ENCODE measurements around the gene EFNA5.

- no peak for TF ChIP-seq CTCF (IDR thresholded peaks at IDR 0.05; ENCODE audit: borderline replicate concordance, extremely low read depth, low read length, poor library complexity, severe bottlenecking)
- TF ChIP-seq EZH2 (IDR thresholded peaks at IDR 0.05; ENCODE audit: borderline replicate concordance, low read depth, low read length, severe bottlenecking) = no peak
Observed at GRCh38 chr5:107654827-107655226, 15.9 kb downstream of the EFNA5 start.

All from DND-41 (cell line).